ENCODE data around the gene YIF1A. TPM values are rescaled to one million over a fixed set of nuclear protein-coding genes. Genes with fewer than 3 reads are reported as not detected.

The YIF1A gene
- total and polyA plus RNA-seq, 8 donors, result 11.6 to 122 (median 60.9) TPM

- intact Hi-C loops (cut with DNase I; ENCODE audit: low total_unique reads), result no loop called here
- 90 to 94% (median 93%) methylated on average over 14 to 17 of the region's 17 CpGs for WGBS, 5 donors
- H3K27ac ChIP-seq, result no peak overlapping the region
- H3K4me1 ChIP-seq, result no peaks in the 10 kb centered on the region
- H3K36me3 ChIP-seq, result peaks cover 43 to 100% (median 100%) of the 10 kb centered on the region in 4 donors
- H3K9me3 ChIP-seq, result no peaks in the 10 kb centered on the region
- TF ChIP-seq CTCF (IDR thresholded peaks at IDR 0.05), result no peak
- no peak for TF ChIP-seq POLR2AphosphoS5 (IDR thresholded peaks at IDR 0.05)
- no peak overlapping the region for H3K4me3 ChIP-seq
- DNase-seq, result no peak
- no peaks in the 10 kb centered on the region for H3K27me3 ChIP-seq
These were observed 50.0 kb downstream of the YIF1A start for GRCh38 chr11:66238786-66239413.

GRCh38 chr11:66237867-66238266, 51.1 kb downstream of the YIF1A start:
- Histone ChIP-seq H3K4me1 (no peaks in the 10 kb centered on the region), H3K9me3 (no peaks in the 10 kb centered on the region), H3K4me3 (no peak overlapping the region), H3K27ac (no peak overlapping the region), H3K27me3 (no peaks in the 10 kb centered on the region), H3K36me3 (peaks cover 53 to 100% (median 100%) of the 10 kb centered on the region in 4 donors)
- WGBS, 5 donors, result 88 to 92% (median 92%) methylated on average over 6 of the region's 6 CpGs
- intact Hi-C loops (cut with DNase I; ENCODE audit: low total_unique reads), result no loop called here
- no peak for DNase-seq
- TF ChIP-seq POLR2A (IDR thresholded peaks at IDR 0.05), result no peak
- no peak for TF ChIP-seq CTCF (IDR thresholded peaks at IDR 0.05)
- no peak for TF ChIP-seq POLR2AphosphoS5 (IDR thresholded peaks at IDR 0.05)
- TF ChIP-seq EP300 (IDR thresholded peaks at IDR 0.05), result no peak

- no peaks in the 10 kb centered on the region for H3K27me3 ChIP-seq
- no peaks in the 10 kb centered on the region for H3K9me3 ChIP-seq
- TF ChIP-seq CTCF (IDR thresholded peaks at IDR 0.05) (no peak), POLR2A (IDR thresholded peaks at IDR 0.05) (no peak), POLR2AphosphoS5 (IDR thresholded peaks at IDR 0.05) (no peak), EP300 (IDR thresholded peaks at IDR 0.05) (no peak)
- peaks cover 65 to 100% (median 100%) of the 10 kb centered on the region in 4 donors for H3K36me3 ChIP-seq
- DNase-seq, result no peak
- no peak overlapping the region for H3K4me3 ChIP-seq
- H3K4me1 ChIP-seq, result no peaks in the 10 kb centered on the region
- intact Hi-C loops (cut with DNase I; ENCODE audit: low total_unique reads), result no loop called here
- 81 to 97% (median 95%) methylated on average over 9 to 11 of the region's 11 CpGs for WGBS, 5 donors
- H3K27ac ChIP-seq, result no peak overlapping the region
These were observed 53.8 kb downstream of the YIF1A start for GRCh38 chr11:66235141-66235540.

Other genes starting within 250 kb of the YIF1A start
- gene GAL3ST3, start 240.0 kb downstream of the YIF1A start, total RNA-seq, result not detected
- gene GAL3ST3, start 240.0 kb downstream of the YIF1A start, polyA plus RNA-seq, result not detected
- gene SF3B2, start 236.8 kb downstream of the YIF1A start, total RNA-seq, result 100 to 1,000 TPM in 4 of 5 donors, 10 to 100 TPM in 1; 52.7 to 366 (median 164) TPM
- 100 to 1,000 TPM in 1 of 3 donors, 10 to 100 TPM in 2; 71.4 to 110 (median 99.9) TPM for gene SF3B2, start 236.8 kb downstream of the YIF1A start, polyA plus RNA-seq
- gene PACS1, start 218.9 kb downstream of the YIF1A start, total RNA-seq, result 100 to 1,000 TPM in 2 of 5 donors, 10 to 100 TPM in 3; 47.0 to 269 (median 57.4) TPM
- gene PACS1, start 218.9 kb downstream of the YIF1A start, polyA plus RNA-seq, result 10 to 100 TPM; 14.7 to 24.3 (median 18.2) TPM
- 10 to 100 TPM in 3 of 5 donors, 1 to 10 TPM in 2; 2.9 to 94.2 (median 12.6) TPM for gene KLC2, start 31.4 kb downstream of the YIF1A start, total RNA-seq
- gene KLC2, start 31.4 kb downstream of the YIF1A start, polyA plus RNA-seq, result 10 to 100 TPM in 2 of 3 donors, 1 to 10 TPM in 1; 7.5 to 19.5 (median 10.7) TPM
- 10 to 100 TPM; 19.3 to 93.6 (median 36.7) TPM for gene RAB1B, start 20.5 kb downstream of the YIF1A start, total RNA-seq
- gene RAB1B, start 20.5 kb downstream of the YIF1A start, polyA plus RNA-seq, result 100 to 1,000 TPM in 2 of 3 donors, 10 to 100 TPM in 1; 98.0 to 170 (median 168) TPM
- gene CNIH2, start 11.0 kb downstream of the YIF1A start, total RNA-seq, result not detected
- gene CNIH2, start 11.0 kb downstream of the YIF1A start, polyA plus RNA-seq, result 1 to 10 TPM in 1 of 3 donors, under 1 TPM in 2; 0.50 to 1.5 (median 0.80) TPM
- gene TMEM151A, start 2.8 kb upstream of the YIF1A start, total RNA-seq, result 10 to 100 TPM in 2 of 5 donors, 1 to 10 TPM in 1, not detected in 2; 2.8 to 19.6 (median 18.3) TPM
- 1 to 10 TPM in 2 of 3 donors, under 1 TPM in 1; 0.46 to 2.8 (median 2.4) TPM for gene TMEM151A, start 2.8 kb upstream of the YIF1A start, polyA plus RNA-seq
- 10 to 100 TPM in 2 of 5 donors, 1 to 10 TPM in 2, under 1 TPM in 1; 0.58 to 66.9 (median 6.8) TPM for gene CD248, start 27.9 kb upstream of the YIF1A start, total RNA-seq
- gene CD248, start 27.9 kb upstream of the YIF1A start, polyA plus RNA-seq, result 1 to 10 TPM; 2.3 to 5.6 (median 4.6) TPM
- gene RIN1, start 47.3 kb upstream of the YIF1A start, total RNA-seq, result 10 to 100 TPM in 2 of 5 donors, 1 to 10 TPM in 2, under 1 TPM in 1; 0.58 to 26.4 (median 7.1) TPM
- gene RIN1, start 47.3 kb upstream of the YIF1A start, polyA plus RNA-seq, result 10 to 100 TPM in 2 of 3 donors, 1 to 10 TPM in 1; 7.8 to 17.3 (median 10.7) TPM
- 100 to 1,000 TPM in 1 of 5 donors, 10 to 100 TPM in 4; 14.6 to 105 (median 37.4) TPM for gene BRMS1, start 56.0 kb upstream of the YIF1A start, total RNA-seq
- 10 to 100 TPM; 60.1 to 68.7 (median 64.2) TPM for gene BRMS1, start 56.0 kb upstream of the YIF1A start, polyA plus RNA-seq
- 10 to 100 TPM in 4 of 5 donors, 1 to 10 TPM in 1; 3.5 to 22.3 (median 18.4) TPM for gene B4GAT1, start 58.5 kb upstream of the YIF1A start, total RNA-seq
- 10 to 100 TPM; 10.8 to 17.3 (median 11.3) TPM for gene B4GAT1, start 58.5 kb upstream of the YIF1A start, polyA plus RNA-seq
- 10 to 100 TPM in 1 of 5 donors, 1 to 10 TPM in 4; 3.9 to 14.3 (median 7.0) TPM for gene SLC29A2, start 82.6 kb upstream of the YIF1A start, total RNA-seq
- 10 to 100 TPM in 1 of 3 donors, 1 to 10 TPM in 2; 2.0 to 10.1 (median 5.8) TPM for gene SLC29A2, start 82.6 kb upstream of the YIF1A start, polyA plus RNA-seq
- gene NPAS4, start 131.9 kb upstream of the YIF1A start, total RNA-seq, result 1 to 10 TPM in 1 of 5 donors, under 1 TPM in 1, not detected in 3; 0.89 to 1.7 TPM
- under 1 TPM in 2 of 3 donors, not detected in 1; 0.25 to 0.50 TPM for gene NPAS4, start 131.9 kb upstream of the YIF1A start, polyA plus RNA-seq
- 10 to 100 TPM; 18.8 to 50.9 (median 29.7) TPM for gene MRPL11, start 149.7 kb upstream of the YIF1A start, total RNA-seq
- 10 to 100 TPM; 51.8 to 66.8 (median 53.4) TPM for gene MRPL11, start 149.7 kb upstream of the YIF1A start, polyA plus RNA-seq
- gene PELI3, start 177.8 kb upstream of the YIF1A start, total RNA-seq, result 10 to 100 TPM in 1 of 5 donors, 1 to 10 TPM in 3, under 1 TPM in 1; 0.58 to 11.2 (median 6.4) TPM
- 1 to 10 TPM; 7.3 to 9.8 (median 9.3) TPM for gene PELI3, start 177.8 kb upstream of the YIF1A start, polyA plus RNA-seq
- gene DPP3, start 191.3 kb upstream of the YIF1A start, total RNA-seq, result 100 to 1,000 TPM in 2 of 5 donors, 10 to 100 TPM in 3; 14.0 to 320 (median 42.3) TPM
- gene DPP3, start 191.3 kb upstream of the YIF1A start, polyA plus RNA-seq, result 10 to 100 TPM; 20.0 to 26.9 (median 26.4) TPM
- gene BBS1, start 221.5 kb upstream of the YIF1A start, total RNA-seq, result 100 to 1,000 TPM in 1 of 5 donors, 10 to 100 TPM in 4; 13.6 to 138 (median 44.3) TPM
- 10 to 100 TPM; 12.3 to 12.4 (median 12.4) TPM for gene BBS1, start 221.5 kb upstream of the YIF1A start, polyA plus RNA-seq

Data from stomach (tissue), 9 donors.